ENCODE results near the gene ECEL1.

DNA sequence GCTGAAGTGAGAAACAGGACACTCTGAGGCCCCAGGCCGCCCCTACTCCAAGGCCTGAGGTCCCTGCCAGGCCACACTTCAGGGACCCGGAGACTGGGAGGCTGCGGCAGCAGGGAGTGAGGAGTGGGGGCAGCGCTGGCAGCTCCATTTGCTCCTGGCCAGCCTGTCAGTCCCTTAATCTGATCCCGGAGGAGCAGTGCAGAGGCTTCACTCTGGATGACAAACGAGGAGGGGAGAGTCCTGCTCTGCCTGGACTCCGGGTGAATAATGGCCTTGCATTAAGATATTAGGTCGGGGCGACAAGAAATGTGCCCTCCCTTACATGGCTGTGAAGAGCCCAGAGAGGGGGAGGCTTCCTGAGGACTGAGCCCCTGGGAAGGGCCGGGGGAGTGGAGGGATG lies 18.2 kb upstream of the ECEL1 start:
- TF ChIP-seq, protein P1, sequence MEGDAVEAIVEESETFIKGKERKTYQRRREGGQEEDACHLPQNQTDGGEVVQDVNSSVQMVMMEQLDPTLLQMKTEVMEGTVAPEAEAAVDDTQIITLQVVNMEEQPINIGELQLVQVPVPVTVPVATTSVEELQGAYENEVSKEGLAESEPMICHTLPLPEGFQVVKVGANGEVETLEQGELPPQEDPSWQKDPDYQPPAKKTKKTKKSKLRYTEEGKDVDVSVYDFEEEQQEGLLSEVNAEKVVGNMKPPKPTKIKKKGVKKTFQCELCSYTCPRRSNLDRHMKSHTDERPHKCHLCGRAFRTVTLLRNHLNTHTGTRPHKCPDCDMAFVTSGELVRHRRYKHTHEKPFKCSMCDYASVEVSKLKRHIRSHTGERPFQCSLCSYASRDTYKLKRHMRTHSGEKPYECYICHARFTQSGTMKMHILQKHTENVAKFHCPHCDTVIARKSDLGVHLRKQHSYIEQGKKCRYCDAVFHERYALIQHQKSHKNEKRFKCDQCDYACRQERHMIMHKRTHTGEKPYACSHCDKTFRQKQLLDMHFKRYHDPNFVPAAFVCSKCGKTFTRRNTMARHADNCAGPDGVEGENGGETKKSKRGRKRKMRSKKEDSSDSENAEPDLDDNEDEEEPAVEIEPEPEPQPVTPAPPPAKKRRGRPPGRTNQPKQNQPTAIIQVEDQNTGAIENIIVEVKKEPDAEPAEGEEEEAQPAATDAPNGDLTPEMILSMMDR (IDR thresholded peaks at IDR 0.05): no peak
- TF ChIP-seq POLR2A (IDR thresholded peaks at IDR 0.05): no peak

Measured in Peyer's patch (tissue), 4 donors.